ENCODE measurements around the gene COG5. TPM values are rescaled to one million over a fixed set of nuclear protein-coding genes. Genes with fewer than 3 reads are reported as not detected.
A peak's percentile ranks its signal among the peaks of the same experiment; 100 is the strongest.

The COG5 gene
- total RNA-seq, 2 experiments from 2014 or later: 34.1 to 35.5 TPM

GRCh38 chr7:107327986-107328569 lies 235.6 kb downstream of the COG5 start:
- intact Hi-C loops (cut with DNase I, micrococcal nuclease): no loop called here
- CTCF ChIA-PET: no interaction called here
- POLR2A ChIA-PET: no interaction called here

GRCh38 chr7:107326061-107326460 lies 237.7 kb downstream of the COG5 start:
- Mint-ChIP-seq H3K9me3 (ENCODE audit: low read depth) (no peaks in the 10 kb centered on the region), H3K36me3 (ENCODE audit: low read depth) (peaks cover 15% of the 10 kb centered on the region), H3K4me1 (no peaks in the 10 kb centered on the region), H3K27ac (no peak overlapping the region), H3K27me3 (no peaks in the 10 kb centered on the region), H3K4me3 (no peak overlapping the region)
- no peak for ATAC-seq
- POLR2A ChIA-PET: no interaction called here
- CTCF ChIA-PET: no interaction called here
- DNase-seq: no peak
- intact Hi-C loops (cut with DNase I, micrococcal nuclease): no loop called here

More at GRCh38 chr7:107327986-107328569, 235.6 kb downstream of the COG5 start:
- no peak overlapping the region for H3K27ac Mint-ChIP-seq
- H3K9me3 Mint-ChIP-seq (ENCODE audit: low read depth): no peaks in the 10 kb centered on the region
- H3K4me3 Mint-ChIP-seq: no peak overlapping the region
- peaks cover 8% of the 10 kb centered on the region for H3K4me1 Mint-ChIP-seq
- ATAC-seq (no peak), DNase-seq (no peak)
- peaks cover 8% of the 10 kb centered on the region for H3K36me3 Mint-ChIP-seq (ENCODE audit: low read depth)
- no peaks in the 10 kb centered on the region for H3K27me3 Mint-ChIP-seq

GRCh38 chr7:107322015-107322414 lies 241.7 kb downstream of the COG5 start:
- ChIA-PET CTCF (no interaction called here), POLR2A (no interaction called here)
- Mint-ChIP-seq H3K36me3 (ENCODE audit: low read depth) (peaks cover 12% of the 10 kb centered on the region), H3K9me3 (ENCODE audit: low read depth) (no peaks in the 10 kb centered on the region), H3K27me3 (no peaks in the 10 kb centered on the region), H3K27ac (no peak overlapping the region), H3K4me3 (no peak overlapping the region), H3K4me1 (no peaks in the 10 kb centered on the region)
- no peak for ATAC-seq
- intact Hi-C loops (cut with DNase I, micrococcal nuclease): no loop called here
- DNase-seq: no peak

DNA sequence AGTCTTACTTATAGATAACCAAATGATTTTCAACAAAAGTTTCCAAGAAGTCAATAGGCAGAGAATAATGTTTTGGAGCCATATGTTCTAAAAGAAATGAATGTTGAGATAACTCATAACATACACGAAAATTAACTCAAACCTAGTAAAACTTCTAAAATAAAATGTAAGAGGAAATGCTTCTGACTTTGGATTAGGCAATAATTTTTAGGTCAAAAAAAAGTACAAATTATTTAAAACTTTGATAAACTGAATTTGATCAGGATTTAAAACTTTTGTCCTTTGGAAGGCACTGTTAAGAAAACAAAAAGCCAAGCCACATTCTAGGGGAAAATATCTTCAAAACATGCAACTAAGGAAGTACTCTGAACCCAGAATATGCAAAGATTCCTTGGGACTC lies 242.1 kb downstream of the COG5 start:
- Mint-ChIP-seq H3K36me3 (ENCODE audit: low read depth) (peaks cover 9% of the 10 kb centered on the region), H3K4me1 (no peaks in the 10 kb centered on the region), H3K9me3 (ENCODE audit: low read depth) (no peaks in the 10 kb centered on the region), H3K27me3 (no peaks in the 10 kb centered on the region), H3K27ac (no peak overlapping the region), H3K4me3 (no peak overlapping the region)
- POLR2A ChIA-PET: no interaction called here
- no peak for ATAC-seq
- no peak for DNase-seq
- CTCF ChIA-PET: no interaction called here
- intact Hi-C loops (cut with DNase I, micrococcal nuclease): no loop called here

GRCh38 chr7:107319724-107320228 lies 243.9 kb downstream of the COG5 start:
- Mint-ChIP-seq H3K4me1 (no peaks in the 10 kb centered on the region), H3K27me3 (no peaks in the 10 kb centered on the region), H3K4me3 (no peak overlapping the region), H3K9me3 (ENCODE audit: low read depth) (no peaks in the 10 kb centered on the region), H3K36me3 (ENCODE audit: low read depth) (peaks cover 15% of the 10 kb centered on the region), H3K27ac (no peak overlapping the region)
- no peak for DNase-seq
- no peak for ATAC-seq
- intact Hi-C loops (cut with DNase I, micrococcal nuclease): no loop called here
- ChIA-PET CTCF (no interaction called here), POLR2A (no interaction called here)

- Mint-ChIP-seq H3K36me3 (ENCODE audit: low read depth) (peaks cover 15% of the 10 kb centered on the region), H3K27me3 (no peaks in the 10 kb centered on the region), H3K27ac (no peak overlapping the region), H3K4me3 (no peak overlapping the region), H3K4me1 (no peaks in the 10 kb centered on the region), H3K9me3 (ENCODE audit: low read depth) (no peaks in the 10 kb centered on the region)
- ChIA-PET POLR2A (interaction anchor here (0.6 kb wide), 1 partner anchor 645 kb away, joined by 3 read pairs; no protein-coding TSS in a partner anchor), CTCF (no interaction called here)
- ATAC-seq: no peak
- intact Hi-C loops (cut with DNase I, micrococcal nuclease): no loop called here
- DNase-seq: no peak
Measured at GRCh38 chr7:107318523-107319160, 245.1 kb downstream of the COG5 start.

GRCh38 chr7:107315716-107316220 lies 248.0 kb downstream of the COG5 start:
- DNase-seq (no peak), ATAC-seq (no peak)
- ChIA-PET POLR2A (no interaction called here), CTCF (no interaction called here)
- peaks cover 16% of the 10 kb centered on the region for H3K36me3 Mint-ChIP-seq (ENCODE audit: low read depth)
- H3K27me3 Mint-ChIP-seq: no peaks in the 10 kb centered on the region
- no peaks in the 10 kb centered on the region for H3K9me3 Mint-ChIP-seq (ENCODE audit: low read depth)
- no peak overlapping the region for H3K27ac Mint-ChIP-seq
- intact Hi-C loops (cut with DNase I, micrococcal nuclease): no loop called here
- no peak overlapping the region for H3K4me3 Mint-ChIP-seq
- H3K4me1 Mint-ChIP-seq: peaks cover 4% of the 10 kb centered on the region

- Mint-ChIP-seq H3K27me3 (no peaks in the 10 kb centered on the region), H3K9me3 (ENCODE audit: low read depth) (no peaks in the 10 kb centered on the region), H3K4me3 (no peak overlapping the region), H3K27ac (no peak overlapping the region), H3K36me3 (ENCODE audit: low read depth) (peaks cover 16% of the 10 kb centered on the region), H3K4me1 (peaks cover 4% of the 10 kb centered on the region)
- no peak for DNase-seq
- ATAC-seq: no peak
- CTCF ChIA-PET: no interaction called here
- POLR2A ChIA-PET: interaction anchor here (0.5 kb wide), 1 partner anchor 45 kb away, joined by 3 read pairs; no protein-coding TSS in a partner anchor
- intact Hi-C loops (cut with DNase I, micrococcal nuclease): no loop called here
Measured at GRCh38 chr7:107313355-107313754, 250.4 kb downstream of the COG5 start.

DNA sequence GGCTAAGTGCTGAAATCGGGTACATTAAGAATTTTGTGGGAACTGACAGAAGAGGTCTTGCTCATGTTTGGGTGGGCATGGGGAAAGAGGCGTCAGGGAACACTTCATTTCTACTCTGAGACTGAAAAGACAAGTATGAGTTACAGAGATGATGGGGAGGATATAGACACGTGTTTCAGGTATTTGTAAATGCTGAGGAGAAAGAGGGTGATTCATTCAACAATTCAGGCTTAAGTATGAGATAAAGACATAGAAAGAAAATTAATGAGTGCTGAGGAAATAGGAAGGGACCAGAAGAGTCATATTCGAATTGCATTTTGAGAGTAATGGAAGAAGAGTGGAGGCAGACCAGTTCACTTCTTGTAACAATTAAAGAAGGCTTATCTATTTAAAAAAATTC lies 251.3 kb downstream of the COG5 start:
- intact Hi-C loops (cut with DNase I, micrococcal nuclease): no loop called here
- Mint-ChIP-seq H3K4me3 (no peak overlapping the region), H3K36me3 (ENCODE audit: low read depth) (peaks cover 17% of the 10 kb centered on the region), H3K27ac (no peak overlapping the region), H3K4me1 (peaks cover 4% of the 10 kb centered on the region), H3K27me3 (no peaks in the 10 kb centered on the region), H3K9me3 (ENCODE audit: low read depth) (no peaks in the 10 kb centered on the region)
- DNase-seq: no peak
- peak; percentile 44 for ATAC-seq
- CTCF ChIA-PET: no interaction called here
- POLR2A ChIA-PET: no interaction called here

- CTCF ChIA-PET: no interaction called here
- DNase-seq (no peak), ATAC-seq (no peak)
- H3K27me3 Mint-ChIP-seq: no peaks in the 10 kb centered on the region
- intact Hi-C loops (cut with DNase I, micrococcal nuclease): no loop called here
- H3K4me1 Mint-ChIP-seq: peaks cover 4% of the 10 kb centered on the region
- H3K36me3 Mint-ChIP-seq (ENCODE audit: low read depth): peaks cover 20% of the 10 kb centered on the region
- H3K9me3 Mint-ChIP-seq (ENCODE audit: low read depth): no peaks in the 10 kb centered on the region
- no peak overlapping the region for H3K4me3 Mint-ChIP-seq
- no peak overlapping the region for H3K27ac Mint-ChIP-seq
- POLR2A ChIA-PET: no interaction called here
Measured at GRCh38 chr7:107309296-107309695, 254.4 kb downstream of the COG5 start.

GRCh38 chr7:107304636-107305035 lies 259.1 kb downstream of the COG5 start:
- no peak for DNase-seq
- CTCF ChIA-PET: no interaction called here
- POLR2A ChIA-PET: no interaction called here
- intact Hi-C loops (cut with DNase I, micrococcal nuclease): no loop called here
- Mint-ChIP-seq H3K4me3 (no peak overlapping the region), H3K27ac (no peak overlapping the region), H3K36me3 (ENCODE audit: low read depth) (peaks cover 15% of the 10 kb centered on the region), H3K4me1 (no peaks in the 10 kb centered on the region), H3K9me3 (ENCODE audit: low read depth) (no peaks in the 10 kb centered on the region), H3K27me3 (no peaks in the 10 kb centered on the region)
- no peak for ATAC-seq

DNA sequence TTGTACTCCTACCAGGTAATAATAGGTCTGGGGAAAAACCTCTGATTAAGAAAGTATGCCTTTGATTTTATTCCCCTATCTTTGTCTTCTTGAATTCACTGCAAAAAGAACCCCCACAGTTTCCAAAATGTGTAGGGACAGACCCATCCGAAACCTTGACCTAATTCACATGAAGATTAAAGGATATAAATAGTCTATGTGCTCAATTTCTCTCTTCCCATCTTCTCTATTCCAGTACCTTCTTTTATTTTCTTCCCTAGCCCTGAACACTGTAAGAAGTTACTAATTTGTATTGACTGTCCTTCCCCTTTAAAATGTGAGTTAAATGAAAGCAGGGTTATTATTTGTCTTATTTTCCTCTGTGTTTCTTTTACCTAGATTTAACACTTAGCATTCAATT lies 259.7 kb downstream of the COG5 start:
- Mint-ChIP-seq H3K27me3 (no peaks in the 10 kb centered on the region), H3K27ac (no peak overlapping the region)

More for the DNA sequence above, 259.7 kb downstream of the COG5 start:
- ChIA-PET POLR2A (no interaction called here), CTCF (no interaction called here)
- Mint-ChIP-seq H3K36me3 (ENCODE audit: low read depth) (peaks cover 15% of the 10 kb centered on the region), H3K4me1 (no peaks in the 10 kb centered on the region), H3K9me3 (ENCODE audit: low read depth) (no peaks in the 10 kb centered on the region), H3K4me3 (no peak overlapping the region)
- ATAC-seq (no peak), DNase-seq (no peak)
- intact Hi-C loops (cut with DNase I, micrococcal nuclease): no loop called here
